ENCODE data around the gene CCL22.

DNA sequence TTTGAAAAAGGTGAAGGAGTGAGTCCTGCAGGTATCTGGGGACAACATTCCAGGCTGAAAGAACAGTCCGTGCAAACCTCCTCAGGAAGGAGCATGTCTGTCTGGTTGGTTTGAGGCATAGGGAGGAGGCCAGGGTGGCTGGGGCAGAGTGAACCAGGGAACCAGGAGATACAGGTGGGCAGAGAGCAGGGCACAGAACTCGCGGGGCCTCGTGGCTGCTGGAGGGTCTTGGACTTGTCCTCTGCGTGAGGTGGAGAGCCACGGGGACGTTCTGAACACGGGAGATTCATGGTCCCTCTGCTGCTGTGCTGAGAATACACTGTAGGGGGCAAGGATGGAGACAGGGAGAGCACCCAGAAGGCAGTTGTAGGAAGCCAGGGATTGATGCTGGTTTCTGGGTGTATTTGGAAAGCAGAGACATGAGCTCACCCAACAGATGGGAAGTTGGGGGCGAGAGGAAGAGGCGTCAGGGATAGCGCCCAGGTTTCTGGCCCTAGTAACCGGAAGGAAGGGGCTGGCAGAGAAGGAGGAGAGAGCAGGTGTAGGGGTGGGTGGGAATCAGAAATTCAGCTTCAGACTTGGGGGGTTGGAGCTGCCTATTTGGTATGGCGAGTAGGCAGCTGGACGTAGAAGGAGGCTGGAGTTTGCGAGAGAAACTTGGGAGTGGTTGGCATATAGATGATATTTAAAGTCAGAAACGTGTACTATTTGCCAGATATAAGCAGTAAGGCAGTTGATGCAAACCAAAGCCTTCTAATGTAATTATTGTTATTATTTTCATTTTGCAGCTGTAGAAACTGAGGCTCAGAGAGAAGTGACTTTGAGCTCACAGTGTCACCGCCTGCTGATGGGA lies 45.6 kb downstream of the CCL22 start, which contains the start of gene CCL17:
- TF ChIP-seq POLR2A (IDR thresholded peaks at IDR 0.05), result no peak
- TF ChIP-seq, protein P1, sequence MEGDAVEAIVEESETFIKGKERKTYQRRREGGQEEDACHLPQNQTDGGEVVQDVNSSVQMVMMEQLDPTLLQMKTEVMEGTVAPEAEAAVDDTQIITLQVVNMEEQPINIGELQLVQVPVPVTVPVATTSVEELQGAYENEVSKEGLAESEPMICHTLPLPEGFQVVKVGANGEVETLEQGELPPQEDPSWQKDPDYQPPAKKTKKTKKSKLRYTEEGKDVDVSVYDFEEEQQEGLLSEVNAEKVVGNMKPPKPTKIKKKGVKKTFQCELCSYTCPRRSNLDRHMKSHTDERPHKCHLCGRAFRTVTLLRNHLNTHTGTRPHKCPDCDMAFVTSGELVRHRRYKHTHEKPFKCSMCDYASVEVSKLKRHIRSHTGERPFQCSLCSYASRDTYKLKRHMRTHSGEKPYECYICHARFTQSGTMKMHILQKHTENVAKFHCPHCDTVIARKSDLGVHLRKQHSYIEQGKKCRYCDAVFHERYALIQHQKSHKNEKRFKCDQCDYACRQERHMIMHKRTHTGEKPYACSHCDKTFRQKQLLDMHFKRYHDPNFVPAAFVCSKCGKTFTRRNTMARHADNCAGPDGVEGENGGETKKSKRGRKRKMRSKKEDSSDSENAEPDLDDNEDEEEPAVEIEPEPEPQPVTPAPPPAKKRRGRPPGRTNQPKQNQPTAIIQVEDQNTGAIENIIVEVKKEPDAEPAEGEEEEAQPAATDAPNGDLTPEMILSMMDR (IDR thresholded peaks at IDR 0.05), result no peak
